GM23338 (cell line): ENCODE data around the gene SARNP. TPM values are rescaled to one million over a fixed set of nuclear protein-coding genes. Genes with fewer than 3 reads are reported as not detected.

ENCODE experiments used
- ATAC-seq: fragments of 200-7000 bp; cut with Tn5 transposase; 3 replicates; pipeline ENCODE4 v1.9.1; 2020
- DNase-seq: peaks from one replicate; pipeline ENCODE4 v3.0.0-alpha.2; 2015; ENCODE audit warnings: low spot score
- H2AFZ ChIP-seq: fragments of 200-600 bp; sonication (generic); 2 replicates; pipeline ENCODE4 v1.8.0; 2016; ENCODE audit warnings: antibody characterized with exemption, mild to moderate bottlenecking, moderate library complexity
- H3F3A ChIP-seq: fragments of 200-600 bp; sonication (generic); replicated peaks from 2 replicates; pipeline ENCODE4 v1.8.0; 2017; ENCODE audit warnings: antibody characterized with exemption, mixed run types, low read depth
- H3K27ac ChIP-seq: fragments of 200-600 bp; sonication (generic); 2 replicates; pipeline ENCODE4 v1.6.1; 2016; ENCODE audit warnings: low read depth
- H3K27me3 ChIP-seq: fragments of 200-600 bp; sonication (generic); 2 replicates; pipeline ENCODE4 v1.8.0; 2016; ENCODE audit warnings: mild to moderate bottlenecking, mixed run types, moderate library complexity; ENCODE audit not compliant: insufficient read depth
- H3K36me3 ChIP-seq: fragments of 200-600 bp; sonication (generic); 2 replicates; pipeline ENCODE4 v1.8.0; 2016; ENCODE audit warnings: mild to moderate bottlenecking; ENCODE audit not compliant: insufficient read depth
- H3K4me1 ChIP-seq: fragments of 200-600 bp; sonication (generic); 2 replicates; pipeline ENCODE4 v1.8.0; 2016; ENCODE audit warnings: mild to moderate bottlenecking, moderate library complexity; ENCODE audit not compliant: insufficient read depth
- H3K4me2 ChIP-seq: fragments of 200-600 bp; sonication (generic); 2 replicates; pipeline ENCODE4 v1.7.1; 2017; ENCODE audit warnings: mixed run types
- H3K4me3 ChIP-seq: fragments of 200-600 bp; sonication (generic); 2 replicates; pipeline ENCODE4 v1.6.1; 2016; ENCODE audit warnings: mixed run types
- H3K79me2 ChIP-seq: fragments of 200-600 bp; sonication (generic); replicated peaks from 2 replicates; pipeline ENCODE4 v1.8.0; 2017; ENCODE audit warnings: mild to moderate bottlenecking; ENCODE audit not compliant: insufficient read depth
- H3K9me2 ChIP-seq: fragments of 200-600 bp; sonication (generic); 2 replicates; pipeline ENCODE4 v1.8.0; 2017; ENCODE audit not compliant: insufficient read depth
- H4K20me1 ChIP-seq: fragments of 200-600 bp; sonication (generic); replicated peaks from 2 replicates; pipeline ENCODE4 v1.8.0; 2017; ENCODE audit warnings: mild to moderate bottlenecking; ENCODE audit not compliant: insufficient read depth
- H3K27ac Mint-ChIP-seq: 2 replicates; pipeline ENCODE4 v1.8.0; 2020; ENCODE audit warnings: inconsistent platforms, mild to moderate bottlenecking, moderate library complexity, mixed read lengths
- H3K27me3 Mint-ChIP-seq: 3 replicates; pipeline ENCODE4 v1.8.0; 2022; ENCODE audit warnings: low read depth, mild to moderate bottlenecking, moderate library complexity, mixed read lengths, inconsistent platforms; ENCODE audit not compliant: insufficient read depth, poor library complexity
- H3K36me3 Mint-ChIP-seq: 3 replicates; pipeline ENCODE4 v1.8.0; 2021; ENCODE audit warnings: low read depth, mild to moderate bottlenecking, inconsistent platforms, moderate library complexity, mixed read lengths
- H3K4me1 Mint-ChIP-seq: 3 replicates; pipeline ENCODE4 v1.8.0; 2020; ENCODE audit warnings: mild to moderate bottlenecking, inconsistent platforms, mixed read lengths
- H3K4me3 Mint-ChIP-seq: 3 replicates; pipeline ENCODE4 v1.8.0; 2021; ENCODE audit warnings: moderate library complexity, mild to moderate bottlenecking, inconsistent platforms, mixed read lengths
- H3K9me3 Mint-ChIP-seq: 3 replicates; pipeline ENCODE4 v1.8.0; 2020; ENCODE audit warnings: moderate library complexity, mild to moderate bottlenecking, inconsistent platforms, mixed read lengths
- CREB1 ChIP-seq: fragments of 250-450 bp; sonication (Bioruptor Pico); IDR thresholded peaks from 2 replicates; pipeline ENCODE4 v1.5.0; 2020; ENCODE audit warnings: low read depth, mild to moderate bottlenecking, moderate library complexity
- ETS1 ChIP-seq: IDR thresholded peaks from 2 replicates; pipeline ENCODE4 v1.6.1; 2016; ENCODE audit warnings: antibody characterized with exemption
- EZH2 ChIP-seq: fragments of 200-600 bp; sonication (generic); IDR thresholded peaks from one replicate; pipeline ENCODE4 v1.8.0; 2017; ENCODE audit warnings: antibody characterized with exemption, mild to moderate bottlenecking, low read depth; ENCODE audit not compliant: unreplicated experiment
- EZH2phosphoT487 ChIP-seq: fragments of 200-600 bp; sonication (generic); IDR thresholded peaks from one replicate; pipeline ENCODE4 v1.8.1; 2018; ENCODE audit warnings: antibody characterized with exemption; ENCODE audit not compliant: unreplicated experiment
- JUNB ChIP-seq: IDR thresholded peaks from one replicate; pipeline ENCODE4 v1.6.1; 2016; ENCODE audit warnings: antibody characterized with exemption; ENCODE audit not compliant: unreplicated experiment
- NANOG ChIP-seq: IDR thresholded peaks from 2 replicates; pipeline ENCODE4 v1.6.1; 2016; ENCODE audit warnings: antibody characterized with exemption, borderline replicate concordance
- POLR2AphosphoS5 ChIP-seq: IDR thresholded peaks from 2 replicates; pipeline ENCODE4 v1.6.1; 2016; ENCODE audit warnings: antibody characterized with exemption, low read depth
- REST ChIP-seq: IDR thresholded peaks from one replicate; pipeline ENCODE4 v1.6.1; 2018; ENCODE audit warnings: antibody characterized with exemption; ENCODE audit not compliant: unreplicated experiment
- STAT1 ChIP-seq: IDR thresholded peaks from one replicate; pipeline ENCODE4 v1.6.1; 2016; ENCODE audit warnings: antibody characterized with exemption; ENCODE audit not compliant: unreplicated experiment
- ZNF114 ChIP-seq: fragments of 250-450 bp; sonication (Bioruptor Pico); IDR thresholded peaks from 2 replicates; pipeline ENCODE4 v1.5.0; 2020; ENCODE audit warnings: mild to moderate bottlenecking, moderate library complexity
- ZNF331 ChIP-seq: fragments of 250-450 bp; sonication (Bioruptor Pico); IDR thresholded peaks from 2 replicates; pipeline ENCODE4 v1.5.0; 2020; ENCODE audit warnings: low read depth, mild to moderate bottlenecking, moderate library complexity
- polyA plus RNA-seq: library from polyadenylated mRNA; unstranded; fragments of >200 nt; fragmentation: Nextera tagmentation; extraction: Ambion mirVana; gene quantifications from 2 replicates; pipeline ENCODE4 v1.2.1, GENCODE V29; 2016
- total RNA-seq: library from RNA; depleted of rRNA; stranded (reverse); fragments of >200 nt; shearing (Covaris generic); gene quantifications from 2 replicates; pipeline ENCODE4 v1.2.3, GENCODE V29; 2014

The SARNP gene
- total and polyA plus RNA-seq, 2 experiments from 2014 or later, result 96.0 to 313 TPM

- peak overlapping the region; percentile 98 for H3K4me2 ChIP-seq
- Mint-ChIP-seq H3K9me3 (no peaks in the 10 kb centered on the region), H3K27ac (no peak overlapping the region), H3K4me3 (peak overlapping the region; percentile 86), H3K4me1 (peaks cover 40% of the 10 kb centered on the region), H3K36me3 (peaks cover 38% of the 10 kb centered on the region), H3K27me3 (peaks cover 14% of the 10 kb centered on the region)
- peak; percentile 46 for DNase-seq
- no peaks in the 10 kb centered on the region for H3K27me3 ChIP-seq
- ATAC-seq, result peak; percentile 7
- H3K4me1 ChIP-seq, result peaks cover 28% of the 10 kb centered on the region
- peaks cover 16% of the 10 kb centered on the region; the same call in 1 of the 2 replicates for H3F3A ChIP-seq
- TF ChIP-seq CREB1 (CRISPR knock-in tag), result no peak
- TF ChIP-seq EZH2, result no peak
- no peak for TF ChIP-seq STAT1
- TF ChIP-seq JUNB, result no peak
- no peak for TF ChIP-seq ZNF114 (CRISPR knock-in tag)
- TF ChIP-seq REST, result no peak
- TF ChIP-seq EZH2phosphoT487, result no peak
- TF ChIP-seq NANOG, result no peak
- no peak for TF ChIP-seq POLR2AphosphoS5
- no peak for TF ChIP-seq ZNF331
- TF ChIP-seq ETS1, result no peak
- 0 out of 2 replicates have a peak overlapping the region, but pooled peaks have one; percentile 32 for H3K27ac ChIP-seq
- peaks cover 14% of the 10 kb centered on the region for H3K79me2 ChIP-seq
- H3K9me2 ChIP-seq, result no peaks in the 10 kb centered on the region
- H2AFZ ChIP-seq, result 0 out of 2 replicates have a peak overlapping the region, but pooled peaks have one; percentile 32
- peak overlapping the region; percentile 97 for H3K4me3 ChIP-seq
- H4K20me1 ChIP-seq, result 0 out of 2 replicates have a peak, but pooled peaks cover 6% of the 10 kb centered on the region
- H3K36me3 ChIP-seq, result peaks cover 8% of the 10 kb centered on the region; the same call in 1 of the 2 replicates
Measured at GRCh38 chr12:55728186-55728938, 89.2 kb downstream of the SARNP start.
